PFSK-1 (cell line): Measurements from ENCODE around the gene UTP4.

Source experiments
- POLR2AphosphoS5 ChIP-seq: IDR thresholded peaks from 2 replicates; pipeline ENCODE4 v1.6.1; 2012; ENCODE audit warnings: low read depth, mild to moderate bottlenecking, control low read depth, low read length, moderate library complexity
- REST ChIP-seq, 2 experiments: IDR thresholded peaks; 2 replicates each; pipeline versions ENCODE4 v1.6.1 to v1.8.0; 2011 to 2012; ENCODE audit warnings: low read depth in 2 of 2, low read length in 2 of 2, control low read depth in 1 of 2, inconsistent platforms in 1 of 2, mild to moderate bottlenecking in 1 of 2, moderate library complexity in 1 of 2; ENCODE audit not compliant: insufficient read depth in 1 of 2
- SIN3A ChIP-seq: IDR thresholded peaks from 2 replicates; pipeline ENCODE4 v1.6.1; 2012; ENCODE audit warnings: mild to moderate bottlenecking, low read length, moderate library complexity, borderline replicate concordance; ENCODE audit not compliant: insufficient read depth
- TAF1 ChIP-seq: IDR thresholded peaks from 2 replicates; pipeline ENCODE4 v1.6.1; 2012; ENCODE audit warnings: low read length, control low read depth, borderline replicate concordance; ENCODE audit not compliant: insufficient read depth

GRCh38 chr16:69087161-69087581 lies 45.3 kb upstream of the UTP4 start:
- TF ChIP-seq POLR2AphosphoS5: no peak
- TF ChIP-seq SIN3A: no peak
- TF ChIP-seq TAF1: no peak
- no peak for TF ChIP-seq REST (IDR thresholded peaks at IDR 0.05; ENCODE audit: insufficient read depth in 1 of 2, low read depth in 2 of 2, low read length in 2 of 2)
